ENCODE measurements around the gene PHACTR1.

- TF ChIP-seq CTCF (conservative IDR thresholded peaks at IDR 0.05 in 1 of 2, IDR thresholded peaks at IDR 0.05 in 1 of 2; ENCODE audit: low read depth in 1 of 2, low read length in 2 of 2) (no peak), EZH2 (IDR thresholded peaks at IDR 0.05; ENCODE audit: low read length, missing control alignments) (no peak)
Measured at GRCh38 chr6:12916006-12916405, 199.4 kb downstream of the PHACTR1 start.

Data from fibroblast of lung (primary cell).